ENCODE results near the gene NQO2.
A peak's percentile ranks its signal among the peaks of the same experiment; 100 is the strongest.

Gene NQO2

GRCh38 chr6:3063733-3064700 lies 64.3 kb downstream of the NQO2 start:
- TF ChIP-seq, protein P1, sequence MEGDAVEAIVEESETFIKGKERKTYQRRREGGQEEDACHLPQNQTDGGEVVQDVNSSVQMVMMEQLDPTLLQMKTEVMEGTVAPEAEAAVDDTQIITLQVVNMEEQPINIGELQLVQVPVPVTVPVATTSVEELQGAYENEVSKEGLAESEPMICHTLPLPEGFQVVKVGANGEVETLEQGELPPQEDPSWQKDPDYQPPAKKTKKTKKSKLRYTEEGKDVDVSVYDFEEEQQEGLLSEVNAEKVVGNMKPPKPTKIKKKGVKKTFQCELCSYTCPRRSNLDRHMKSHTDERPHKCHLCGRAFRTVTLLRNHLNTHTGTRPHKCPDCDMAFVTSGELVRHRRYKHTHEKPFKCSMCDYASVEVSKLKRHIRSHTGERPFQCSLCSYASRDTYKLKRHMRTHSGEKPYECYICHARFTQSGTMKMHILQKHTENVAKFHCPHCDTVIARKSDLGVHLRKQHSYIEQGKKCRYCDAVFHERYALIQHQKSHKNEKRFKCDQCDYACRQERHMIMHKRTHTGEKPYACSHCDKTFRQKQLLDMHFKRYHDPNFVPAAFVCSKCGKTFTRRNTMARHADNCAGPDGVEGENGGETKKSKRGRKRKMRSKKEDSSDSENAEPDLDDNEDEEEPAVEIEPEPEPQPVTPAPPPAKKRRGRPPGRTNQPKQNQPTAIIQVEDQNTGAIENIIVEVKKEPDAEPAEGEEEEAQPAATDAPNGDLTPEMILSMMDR (conservative IDR thresholded peaks at IDR 0.05; ENCODE audit: low read depth, low read length) = no peak
- Histone ChIP-seq H3K4me2 (no peak overlapping the region), H3K4me1 (ENCODE audit: low read depth, poor library complexity, severe bottlenecking) (peaks cover 10% of the 10 kb centered on the region), H3K27ac (no peak overlapping the region), H3K79me2 (ENCODE audit: insufficient read depth, low read depth) (peaks cover under 1% of the 10 kb centered on the region; the same call in 1 of the 2 replicates), H3K4me3 (IDR thresholded peaks at IDR 0.05; ENCODE audit: insufficient read depth, low read depth, low read length) (no peak overlapping the region), H3K36me3 (ENCODE audit: insufficient read depth) (no peaks in the 10 kb centered on the region), H2AFZ (ENCODE audit: low read depth) (no peak overlapping the region; the same call in 1 of the 2 replicates), H3K9ac (no peak overlapping the region), H4K20me1 (ENCODE audit: insufficient read depth) (no peaks in the 10 kb centered on the region), H3K27me3 (ENCODE audit: insufficient read depth, low read depth) (no peaks in the 10 kb centered on the region)

- peaks cover 18% of the 10 kb centered on the region for H3K79me2 ChIP-seq (ENCODE audit: insufficient read depth, low read depth)
- H2AFZ ChIP-seq (ENCODE audit: low read depth) = peak within 1 kb of the TSS; percentile 52
- peak within 1 kb of the TSS; percentile 91 for H3K27ac ChIP-seq
- H4K20me1 ChIP-seq (ENCODE audit: insufficient read depth) = no peaks in the 10 kb centered on the region
- TF ChIP-seq, protein P1 (conservative IDR thresholded peaks at IDR 0.05; ENCODE audit: low read depth, low read length) = 0 out of 2 replicates have a peak, but pooled peaks have one; percentile 23
- H3K4me1 ChIP-seq (ENCODE audit: low read depth, poor library complexity, severe bottlenecking) = peaks cover 20% of the 10 kb centered on the region
- no peaks in the 10 kb centered on the region for H3K27me3 ChIP-seq (ENCODE audit: insufficient read depth, low read depth)
- peak within 1 kb of the TSS; percentile 82 for H3K9ac ChIP-seq
- no peaks in the 10 kb centered on the region for H3K36me3 ChIP-seq (ENCODE audit: insufficient read depth)
- no peak within 1 kb of the TSS for H3K4me3 ChIP-seq (IDR thresholded peaks at IDR 0.05; ENCODE audit: insufficient read depth, low read depth, low read length)
- H3K4me2 ChIP-seq = peak within 1 kb of the TSS; percentile 72
Observed at GRCh38 chr6:3068329-3069214, 68.9 kb downstream of the NQO2 start, which contains the start of gene RIPK1. Gene RIPK1, plus strand, starts transcription at chr6:3068494. Its CDS starts 8,330 bp downstream, at chr6:3076824.

Data from KMS-11 (cell line).